ENCODE results near the gene HHAT.
A peak's percentile ranks its signal among the peaks of the same experiment; 100 is the strongest.

DNA sequence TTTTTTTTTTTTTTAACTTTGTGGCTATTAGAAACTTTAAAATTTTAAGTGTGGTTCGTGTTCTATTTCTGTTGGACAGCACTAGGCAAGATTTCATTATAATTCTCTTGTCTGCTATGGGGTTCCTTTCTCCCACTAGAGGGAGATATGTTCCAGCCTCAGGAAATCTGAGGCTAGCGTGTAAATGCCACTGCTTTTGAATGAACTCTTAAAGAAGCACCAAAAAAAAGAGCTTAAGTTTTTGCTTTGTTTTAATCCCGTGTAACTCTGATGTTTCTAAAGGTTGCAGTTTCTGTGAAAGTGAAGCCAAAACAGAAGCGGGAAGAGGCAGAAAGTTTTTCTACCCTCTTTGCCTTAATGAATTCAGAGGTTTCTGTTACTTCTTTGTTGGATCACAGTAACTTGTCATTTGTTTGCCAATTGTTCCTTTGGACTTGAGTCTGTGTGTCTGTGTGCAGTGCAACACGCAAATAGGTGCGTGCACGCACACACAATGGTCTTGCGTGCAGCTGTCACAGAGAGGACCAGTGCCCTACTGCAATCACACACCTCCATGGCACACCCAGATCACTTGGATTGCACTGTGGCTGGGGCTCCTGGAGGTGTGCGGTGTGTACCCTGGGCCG, 32.3 kb downstream of the HHAT start:
- peak; percentile 93 for TF ChIP-seq CTCF (IDR thresholded peaks at IDR 0.05)
- TF ChIP-seq ZFX (IDR thresholded peaks at IDR 0.05; ENCODE audit: borderline replicate concordance): no peak

Data from 22Rv1 (cell line).